Upper lobe of right lung (tissue), 1 donor: ENCODE measurements around the gene ERC2. TPM values are rescaled to one million over a fixed set of nuclear protein-coding genes. Genes with fewer than 3 reads are reported as not detected.

ENCODE experiments used
- ATAC-seq: fragments of 200-7000 bp; cut with Tn5 transposase; one replicate; pipeline ENCODE4 v1.9.1; 2020; ENCODE audit warnings: mild to moderate bottlenecking, moderate library complexity
- DNase-seq: peaks from one replicate; pipeline ENCODE4 v3.0.0-alpha.2; 2020
- H3K27ac ChIP-seq: fragments of 200-600 bp; one replicate; pipeline ENCODE4 v1.8.0; 2022
- H3K27me3 ChIP-seq: fragments of 200-600 bp; one replicate; pipeline ENCODE4 v1.8.0; 2022; ENCODE audit warnings: mild to moderate bottlenecking
- H3K36me3 ChIP-seq: fragments of 200-600 bp; one replicate; pipeline ENCODE4 v1.8.0; 2022
- H3K4me1 ChIP-seq: fragments of 200-600 bp; one replicate; pipeline ENCODE4 v1.8.0; 2022
- H3K4me3 ChIP-seq: fragments of 200-600 bp; one replicate; pipeline ENCODE4 v1.8.0; 2022; ENCODE audit warnings: mild to moderate bottlenecking
- H3K9me3 ChIP-seq: fragments of 200-600 bp; one replicate; pipeline ENCODE4 v1.8.0; 2022
- CTCF ChIP-seq: fragments of 200-600 bp; IDR thresholded peaks from one replicate; pipeline ENCODE4 v1.8.0; 2022; ENCODE audit warnings: antibody characterized with exemption
- intact Hi-C: fragments of 100-400 bp; cut with DNase I; formaldehyde crosslinking; loops from one replicate; pipeline ENCODE4 v1.11.0; 2022
- total RNA-seq: library from RNA; stranded (reverse); fragmentation: NEBNext Ultra II Directional; extraction: Animal tissue kit (Norgen Biotek cat#: 25700); gene quantifications from one replicate; pipeline ENCODE4 v1.2.1, GENCODE V29; 2021
- donor health status: DM: no; HTN: yes; CAD: no; lungs with severe emphysema.

Gene ERC2
- total RNA-seq, 1 donor from 2014 or later = 1.4 TPM

- Histone ChIP-seq H3K9me3 (no peaks in the 10 kb centered on the region), H3K27ac (no peak overlapping the region), H3K27me3 (no peaks in the 10 kb centered on the region), H3K36me3 (no peaks in the 10 kb centered on the region), H3K4me3 (no peak overlapping the region), H3K4me1 (no peaks in the 10 kb centered on the region)
- intact Hi-C loops = no loop called here
- DNase-seq = no peak
- no peak for TF ChIP-seq CTCF
- no peak for ATAC-seq
Observed at GRCh38 chr3:56110886-56111285, 357.4 kb downstream of the ERC2 start.

- intact Hi-C loops = no loop called here
Observed at GRCh38 chr3:56107157-56107556, 361.1 kb downstream of the ERC2 start.

GRCh38 chr3:56102032-56102431 lies 366.2 kb downstream of the ERC2 start:
- DNase-seq (no peak), ATAC-seq (no peak)
- Histone ChIP-seq H3K4me1 (no peaks in the 10 kb centered on the region), H3K27me3 (no peaks in the 10 kb centered on the region), H3K9me3 (no peaks in the 10 kb centered on the region), H3K27ac (no peak overlapping the region), H3K4me3 (no peak overlapping the region), H3K36me3 (no peaks in the 10 kb centered on the region)
- no peak for TF ChIP-seq CTCF
- intact Hi-C loops = no loop called here

More at GRCh38 chr3:56107157-56107556, 361.1 kb downstream of the ERC2 start:
- Histone ChIP-seq H3K4me1 (no peaks in the 10 kb centered on the region), H3K27me3 (no peaks in the 10 kb centered on the region), H3K27ac (no peak overlapping the region), H3K36me3 (no peaks in the 10 kb centered on the region), H3K9me3 (no peaks in the 10 kb centered on the region), H3K4me3 (no peak overlapping the region)
- no peak for DNase-seq
- no peak for ATAC-seq
- TF ChIP-seq CTCF = no peak

- H3K36me3 ChIP-seq = no peaks in the 10 kb centered on the region
- no peaks in the 10 kb centered on the region for H3K9me3 ChIP-seq
- TF ChIP-seq CTCF = no peak
- H3K4me3 ChIP-seq = no peak overlapping the region
- H3K27me3 ChIP-seq = no peaks in the 10 kb centered on the region
- no peak for DNase-seq
- intact Hi-C loops = no loop called here
- no peaks in the 10 kb centered on the region for H3K4me1 ChIP-seq
- no peak overlapping the region for H3K27ac ChIP-seq
- ATAC-seq = peak; percentile 30
Observed at GRCh38 chr3:56101576-56101975, 366.7 kb downstream of the ERC2 start.

- Histone ChIP-seq H3K27ac (no peak overlapping the region), H3K4me1 (no peaks in the 10 kb centered on the region), H3K36me3 (no peaks in the 10 kb centered on the region), H3K4me3 (no peak overlapping the region), H3K27me3 (no peaks in the 10 kb centered on the region), H3K9me3 (no peaks in the 10 kb centered on the region)
- DNase-seq (no peak), ATAC-seq (no peak)
- no peak for TF ChIP-seq CTCF
- intact Hi-C loops = no loop called here
Observed at GRCh38 chr3:56096999-56097398, 371.3 kb downstream of the ERC2 start.

GRCh38 chr3:56094170-56094569 lies 374.1 kb downstream of the ERC2 start:
- intact Hi-C loops = no loop called here
- DNase-seq = no peak
- no peak for ATAC-seq
- no peaks in the 10 kb centered on the region for H3K27me3 ChIP-seq
- no peaks in the 10 kb centered on the region for H3K36me3 ChIP-seq
- no peak overlapping the region for H3K27ac ChIP-seq
- H3K4me3 ChIP-seq = no peak overlapping the region
- TF ChIP-seq CTCF = no peak
- H3K9me3 ChIP-seq = no peaks in the 10 kb centered on the region
- no peaks in the 10 kb centered on the region for H3K4me1 ChIP-seq
